B cell (primary cell): Measurements from ENCODE around the gene PCDH10. TPM values are rescaled to one million over a fixed set of nuclear protein-coding genes. Genes with fewer than 3 reads are reported as not detected.

Source experiments
- ATAC-seq: fragments of 200-7000 bp; cut with Tn5 transposase; one replicate; pipeline ENCODE4 v1.10.0; 2021; ENCODE audit warnings: low read depth, mild to moderate bottlenecking, moderate number of reproducible peaks, moderate library complexity
- CTCF ChIA-PET: fragments of 350-600 bp; sonication (Branson Sonifier 250); formaldehyde crosslinking; loops from one replicate; lab custom pipeline; 2021; ENCODE audit warnings: antibody characterized with exemption, inconsistent platforms; lab: Charles Lee
- POLR2A ChIA-PET: fragments of 350-600 bp; sonication (Branson Sonifier 250); formaldehyde crosslinking; loops from one replicate; lab custom pipeline; 2021; ENCODE audit warnings: antibody characterized with exemption; lab: Charles Lee
- DNase-seq: peaks from one replicate; pipeline ENCODE4 v3.0.0; 2013
- H2AFZ ChIP-seq: 2 replicates; pipeline ENCODE4 v1.6.1; 2012; ENCODE audit warnings: mild to moderate bottlenecking, low read depth, low read length; ENCODE audit not compliant: insufficient read depth, poor library complexity, severe bottlenecking
- H3K27ac ChIP-seq, 2 donors: 1 replicate in 1 of 2; 2 replicates in 1 of 2; pipeline ENCODE4 v1.5.1; 2012 to 2013; ENCODE audit warnings: low read length in 2 of 2, mild to moderate bottlenecking in 2 of 2, moderate library complexity in 1 of 2
- H3K27me3 ChIP-seq, 4 experiments: fragments of 200-600 bp in 1 of 4; sonication (generic) in 1 of 4; replicated peaks in 1 of 4; 1 replicate in 2 of 4; 2 replicates in 2 of 4; pipeline versions ENCODE4 v1.6.1 to v1.7.0; 2013 to 2016; ENCODE audit warnings: low read length in 3 of 4, mild to moderate bottlenecking in 2 of 4, mixed read lengths in 1 of 4, moderate library complexity in 1 of 4; ENCODE audit not compliant: insufficient read depth in 4 of 4, control insufficient read depth in 3 of 4; ENCODE audit errors: control extremely low read depth in 1 of 4
- H3K36me3 ChIP-seq, 2 experiments: replicated peaks in 1 of 2; 1 replicate in 1 of 2; 2 replicates in 1 of 2; pipeline versions ENCODE4 v1.6.1 to v1.7.1; 2013; ENCODE audit warnings: low read length in 1 of 2; ENCODE audit not compliant: insufficient read depth in 2 of 2, control insufficient read depth in 1 of 2; ENCODE audit errors: control extremely low read depth in 1 of 2, extremely low read depth in 1 of 2
- H3K4me1 ChIP-seq, 2 donors: fragments of 200-600 bp in 1 of 2; sonication (generic) in 1 of 2; 1 replicate in 1 of 2; 2 replicates in 1 of 2; pipeline versions ENCODE4 v1.5.1 to v1.6.1; 2013 to 2017; ENCODE audit warnings: low read length in 2 of 2; ENCODE audit not compliant: control insufficient read depth in 2 of 2, insufficient read depth in 2 of 2
- H3K4me2 ChIP-seq: replicated peaks from 2 replicates; pipeline ENCODE3; 2012; ENCODE audit warnings: mild to moderate bottlenecking, low read depth, low read length; ENCODE audit not compliant: poor library complexity, severe bottlenecking
- H3K4me3 ChIP-seq, 5 experiments: fragments of 200-600 bp in 1 of 5; sonication (generic) in 1 of 5; 1 replicate in 3 of 5; 2 replicates in 2 of 5; pipeline versions ENCODE4 v1.5.1 to v1.7.0; 2011 to 2016; ENCODE audit warnings: low read length in 4 of 5, mild to moderate bottlenecking in 4 of 5, low read depth in 2 of 5, control low read depth in 1 of 5, moderate library complexity in 1 of 5; ENCODE audit not compliant: insufficient read depth in 1 of 5; ENCODE audit errors: control extremely low read depth in 1 of 5, extremely low read depth in 1 of 5
- H3K79me2 ChIP-seq: fragments of 200-600 bp; sonication (generic); one replicate; pipeline ENCODE4 v1.6.0; 2016; ENCODE audit warnings: low read length; ENCODE audit not compliant: control insufficient read depth, insufficient read depth
- H3K9ac ChIP-seq: fragments of 200-600 bp; sonication (generic); 2 replicates; pipeline ENCODE4 v1.6.1; 2017; ENCODE audit warnings: mild to moderate bottlenecking, low read length, moderate library complexity
- H3K9me3 ChIP-seq, 3 donors: one replicate each; pipeline versions ENCODE4 v1.6.1 to v1.7.1; 2013; ENCODE audit warnings: low read length in 2 of 3; ENCODE audit not compliant: control insufficient read depth in 2 of 3, insufficient read depth in 1 of 3; ENCODE audit errors: control extremely low read depth in 1 of 3
- H4K20me1 ChIP-seq: 2 replicates; pipeline ENCODE4 v1.6.0; 2012; ENCODE audit warnings: mild to moderate bottlenecking, low read length; ENCODE audit not compliant: insufficient read depth, control insufficient read depth, poor library complexity, severe bottlenecking
- H3K27ac Mint-ChIP-seq: one replicate; pipeline ENCODE4 v1.8.0; 2021; ENCODE audit warnings: mixed read lengths
- H3K27me3 Mint-ChIP-seq: one replicate; pipeline ENCODE4 v1.8.0; 2021; ENCODE audit warnings: mixed read lengths
- H3K4me1 Mint-ChIP-seq: one replicate; pipeline ENCODE4 v1.8.0; 2021; ENCODE audit warnings: mixed read lengths
- H3K4me3 Mint-ChIP-seq: one replicate; pipeline ENCODE4 v1.8.0; 2021; ENCODE audit warnings: mixed read lengths
- H3K9me3 Mint-ChIP-seq: one replicate; pipeline ENCODE4 v1.8.0; 2022; ENCODE audit warnings: mixed read lengths; ENCODE audit not compliant: insufficient read depth
- EZH2 ChIP-seq: IDR thresholded peaks from 2 replicates; pipeline ENCODE4 v1.6.1; 2012; ENCODE audit warnings: borderline replicate concordance, low read depth, mild to moderate bottlenecking, moderate library complexity, low read length; ENCODE audit not compliant: insufficient read depth, poor library complexity, severe bottlenecking
- WGBS: methylation state at CpG from one replicate; pipeline ENCODE4 v1.1.5; 2013; ENCODE audit warnings: missing lambda C conversion rate; ENCODE audit not compliant: insufficient coverage; 5-methylcytosine and 5-hydroxymethylcytosine counted together
- intact Hi-C: fragments of 100-400 bp; cut with micrococcal nuclease; formaldehyde crosslinking; loops from one replicate; pipeline ENCODE4 v1.10.0; 2022
- polyA plus RNA-seq: library from polyadenylated mRNA; depleted of rRNA; stranded (reverse); fragments of >200 nt; gene quantifications from 2 replicates; pipeline ENCODE4 v1.2.3, GENCODE V29; 2012
- total RNA-seq, 2 donors: library from RNA; stranded (reverse); fragments of 120-200 nt in 1 of 2; gene quantifications; 1 replicate in 1 of 2; 2 replicates in 1 of 2; pipeline versions ENCODE4 v1.2.3 to v1.2.4, GENCODE V29; 2013 to 2022
- TF ChIP-seq, protein P1 (sequence below): fragments of 200-600 bp; IDR thresholded peaks from one replicate; pipeline ENCODE4 v1.8.0; 2022; ENCODE audit warnings: antibody characterized with exemption, mild to moderate bottlenecking

Gene PCDH10
- total and polyA plus RNA-seq, 2 donors (not counting 1 experiment from before 2014, with no cell fraction given), result not detected

GRCh38 chr4:133124746-133125145, 24.3 kb upstream of the PCDH10 start:
- TF ChIP-seq, protein P1, sequence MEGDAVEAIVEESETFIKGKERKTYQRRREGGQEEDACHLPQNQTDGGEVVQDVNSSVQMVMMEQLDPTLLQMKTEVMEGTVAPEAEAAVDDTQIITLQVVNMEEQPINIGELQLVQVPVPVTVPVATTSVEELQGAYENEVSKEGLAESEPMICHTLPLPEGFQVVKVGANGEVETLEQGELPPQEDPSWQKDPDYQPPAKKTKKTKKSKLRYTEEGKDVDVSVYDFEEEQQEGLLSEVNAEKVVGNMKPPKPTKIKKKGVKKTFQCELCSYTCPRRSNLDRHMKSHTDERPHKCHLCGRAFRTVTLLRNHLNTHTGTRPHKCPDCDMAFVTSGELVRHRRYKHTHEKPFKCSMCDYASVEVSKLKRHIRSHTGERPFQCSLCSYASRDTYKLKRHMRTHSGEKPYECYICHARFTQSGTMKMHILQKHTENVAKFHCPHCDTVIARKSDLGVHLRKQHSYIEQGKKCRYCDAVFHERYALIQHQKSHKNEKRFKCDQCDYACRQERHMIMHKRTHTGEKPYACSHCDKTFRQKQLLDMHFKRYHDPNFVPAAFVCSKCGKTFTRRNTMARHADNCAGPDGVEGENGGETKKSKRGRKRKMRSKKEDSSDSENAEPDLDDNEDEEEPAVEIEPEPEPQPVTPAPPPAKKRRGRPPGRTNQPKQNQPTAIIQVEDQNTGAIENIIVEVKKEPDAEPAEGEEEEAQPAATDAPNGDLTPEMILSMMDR, result no peak
- no peak for TF ChIP-seq EZH2
- H3K4me2 ChIP-seq, result no peak overlapping the region
- peaks cover 0 to 10% (median 0%) of the 10 kb centered on the region in 3 donors for H3K9me3 ChIP-seq
- H3K79me2 ChIP-seq, result no peaks in the 10 kb centered on the region
- H3K4me3 ChIP-seq, result no peak overlapping the region
- ChIA-PET CTCF (no interaction called here), POLR2A (no interaction called here)
- ATAC-seq, result no peak
- no peaks in the 10 kb centered on the region for H3K27me3 Mint-ChIP-seq
- H3K27me3 ChIP-seq, result no peaks in the 10 kb centered on the region
- H3K27ac ChIP-seq, result no peak overlapping the region
- 100% methylated on average over 1 of the region's 1 CpG for WGBS
- peaks cover 3% of the 10 kb centered on the region for H3K9me3 Mint-ChIP-seq
- no peak overlapping the region for H3K9ac ChIP-seq
- no peaks in the 10 kb centered on the region for H3K4me1 Mint-ChIP-seq
- H3K4me1 ChIP-seq, result no peaks in the 10 kb centered on the region
- no peaks in the 10 kb centered on the region for H3K36me3 ChIP-seq
- no peak overlapping the region for H3K4me3 Mint-ChIP-seq
- intact Hi-C loops, result no loop called here
- H2AFZ ChIP-seq, result no peak overlapping the region
- no peak for DNase-seq
- H4K20me1 ChIP-seq, result no peaks in the 10 kb centered on the region
- no peak overlapping the region for H3K27ac Mint-ChIP-seq

DNA sequence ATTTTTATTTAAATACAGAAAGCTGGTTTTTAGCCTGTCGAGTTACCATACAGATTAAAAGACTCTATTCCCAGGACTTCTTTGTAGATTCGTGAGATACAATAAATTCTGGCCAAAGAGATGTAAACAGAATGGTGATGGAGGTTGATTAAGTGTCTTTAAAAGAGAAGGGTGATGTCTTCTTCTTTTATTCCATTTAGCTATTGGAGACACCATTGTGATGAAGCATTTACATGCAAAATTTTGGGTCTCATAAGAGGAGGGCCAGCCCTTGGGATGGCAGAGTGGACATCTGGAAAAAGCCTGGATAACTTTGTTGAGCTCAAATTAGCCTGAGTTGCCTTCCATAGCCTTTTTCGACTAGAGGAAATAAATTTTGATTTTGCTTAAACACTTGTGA, 21.6 kb upstream of the PCDH10 start:
- H3K36me3 ChIP-seq, result no peaks in the 10 kb centered on the region
- peaks cover 0 to 10% (median 0%) of the 10 kb centered on the region in 3 donors for H3K9me3 ChIP-seq
- H3K27ac ChIP-seq, result no peak overlapping the region
- Mint-ChIP-seq H3K4me3 (no peak overlapping the region), H3K4me1 (no peaks in the 10 kb centered on the region), H3K9me3 (peaks cover 3% of the 10 kb centered on the region), H3K27ac (no peak overlapping the region), H3K27me3 (no peaks in the 10 kb centered on the region)
- DNase-seq (no peak), ATAC-seq (no peak)
- ChIA-PET POLR2A (no interaction called here), CTCF (no interaction called here)
- H4K20me1 ChIP-seq, result no peaks in the 10 kb centered on the region
- no peaks in the 10 kb centered on the region for H3K27me3 ChIP-seq
- H3K4me1 ChIP-seq, result no peaks in the 10 kb centered on the region
- TF ChIP-seq, protein P1, result no peak
- TF ChIP-seq EZH2, result no peak
- no peaks in the 10 kb centered on the region for H3K79me2 ChIP-seq
- no peak overlapping the region for H3K9ac ChIP-seq
- intact Hi-C loops, result no loop called here
- no peak overlapping the region for H2AFZ ChIP-seq
- no CpG with 5 or more reads among the region's 3 CpGs for WGBS
- no peak overlapping the region for H3K4me3 ChIP-seq
- no peak overlapping the region for H3K4me2 ChIP-seq
